Iris pigment epithelial cell (primary cell): ENCODE measurements around the gene MOSPD2.

Experiments used
- DNase-seq: peaks from one replicate; pipeline ENCODE4 v3.0.0-alpha.2; 2011; ENCODE audit warnings: low read depth

The MOSPD2 gene

GRCh38 chrX:14915596-14915995 lies 42.4 kb downstream of the MOSPD2 start:
- DNase-seq: no peak

- DNase-seq: peak; percentile 72
These were observed 42.9 kb downstream of the MOSPD2 start for GRCh38 chrX:14916017-14916674.

GRCh38 chrX:14919407-14919806 lies 46.2 kb downstream of the MOSPD2 start:
- no peak for DNase-seq

- DNase-seq: peak; percentile 62
These were observed 47.0 kb downstream of the MOSPD2 start for GRCh38 chrX:14920196-14920595.

GRCh38 chrX:14922437-14922836 lies 49.2 kb downstream of the MOSPD2 start:
- DNase-seq: peak; percentile 92

- DNase-seq: no peak
These were observed 50.5 kb downstream of the MOSPD2 start for GRCh38 chrX:14923761-14924160.

GRCh38 chrX:14926471-14926870 lies 53.2 kb downstream of the MOSPD2 start:
- no peak for DNase-seq

- peak; percentile 61 for DNase-seq
These were observed 54.2 kb downstream of the MOSPD2 start for GRCh38 chrX:14927401-14927800.

- DNase-seq: no peak
These were observed 57.4 kb downstream of the MOSPD2 start for GRCh38 chrX:14930663-14931062.

- no peak for DNase-seq
These were observed 58.9 kb downstream of the MOSPD2 start for GRCh38 chrX:14932136-14932535.

GRCh38 chrX:14934423-14934822 lies 61.2 kb downstream of the MOSPD2 start:
- no peak for DNase-seq

GRCh38 chrX:14936561-14936960 lies 63.3 kb downstream of the MOSPD2 start:
- peak; percentile 74 for DNase-seq

GRCh38 chrX:14939644-14940043 lies 66.4 kb downstream of the MOSPD2 start:
- DNase-seq: no peak

- DNase-seq: no peak
These were observed 68.1 kb downstream of the MOSPD2 start for GRCh38 chrX:14941301-14941700.

GRCh38 chrX:14942341-14942740 lies 69.1 kb downstream of the MOSPD2 start:
- DNase-seq: no peak

GRCh38 chrX:14943962-14944361 lies 70.7 kb downstream of the MOSPD2 start:
- DNase-seq: no peak

- no peak for DNase-seq
These were observed 73.5 kb downstream of the MOSPD2 start for GRCh38 chrX:14946606-14947155.

GRCh38 chrX:14948691-14949090 lies 75.5 kb downstream of the MOSPD2 start:
- DNase-seq: peak; percentile 50

- DNase-seq: no peak
These were observed 83.8 kb downstream of the MOSPD2 start for GRCh38 chrX:14956813-14957582.

- peak; percentile 31 for DNase-seq
These were observed 90.4 kb downstream of the MOSPD2 start for GRCh38 chrX:14963447-14964236.

GRCh38 chrX:14964500-14964899 lies 91.3 kb downstream of the MOSPD2 start:
- peak; percentile 47 for DNase-seq
